HG03108 (cell line): ENCODE results near the gene RNU6-1.

Experiments used
- ATAC-seq: cut with Tn5 transposase; IDR thresholded peaks from one replicate; pipeline ENCODE4 v1.9.1; 2021; ENCODE audit warnings: moderate library complexity; ENCODE audit not compliant: unreplicated experiment

The RNU6-1 gene

DNA sequence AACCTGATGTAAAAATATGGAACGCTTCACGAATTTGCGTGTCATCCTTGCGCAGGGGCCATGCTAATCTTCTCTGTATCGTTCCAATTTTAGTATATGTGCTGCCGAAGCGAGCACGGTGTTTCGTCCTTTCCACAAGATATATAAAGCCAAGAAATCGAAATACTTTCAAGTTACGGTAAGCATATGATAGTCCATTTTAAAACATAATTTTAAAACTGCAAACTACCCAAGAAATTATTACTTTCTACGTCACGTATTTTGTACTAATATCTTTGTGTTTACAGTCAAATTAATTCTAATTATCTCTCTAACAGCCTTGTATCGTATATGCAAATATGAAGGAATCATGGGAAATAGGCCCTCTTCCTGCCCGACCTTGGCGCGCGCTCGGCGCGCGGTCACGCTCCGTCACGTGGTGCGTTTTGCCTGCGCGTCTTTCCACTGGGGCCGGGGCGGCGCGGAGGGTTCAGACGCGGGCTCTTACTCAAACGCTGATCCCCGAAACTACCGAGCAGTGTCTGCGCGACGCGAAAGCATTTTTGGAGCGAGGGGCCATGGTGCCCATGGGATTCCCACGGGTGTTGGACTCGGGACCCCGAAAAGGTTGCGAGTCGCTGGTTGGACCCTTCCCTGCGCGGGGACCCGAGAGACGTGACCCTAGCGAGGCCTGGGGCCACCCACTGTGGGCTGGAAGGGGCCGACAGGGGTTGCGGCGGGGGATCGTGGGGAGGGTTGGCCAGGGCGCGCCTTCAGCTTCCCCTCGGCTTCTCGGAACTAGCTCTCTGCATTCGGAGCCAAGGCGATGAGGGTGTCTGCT lies at the start of gene RNU6-1:
RNU6-1 (minus strand) TSS at position 117 of the 820 bp plus-strand sequence.
- peak; percentile 76 for ATAC-seq

DNA sequence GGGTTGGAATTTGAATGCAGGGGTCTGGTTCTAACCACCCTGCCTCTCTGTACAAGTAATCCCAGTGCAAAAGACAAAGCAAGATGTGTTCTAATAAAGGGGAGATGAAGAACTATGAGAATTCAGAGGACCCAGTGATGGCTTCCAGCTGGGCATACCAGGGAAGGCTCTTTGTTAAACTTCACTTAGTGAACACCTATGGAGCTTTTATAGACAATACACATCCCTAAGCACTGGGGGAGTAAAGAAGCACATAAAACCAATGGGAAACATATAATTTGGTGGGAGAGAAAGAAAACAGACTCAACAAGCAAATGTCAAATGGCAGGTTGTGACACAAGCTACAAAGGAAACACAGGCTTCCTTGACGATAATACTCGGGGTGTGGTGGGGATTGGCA lies 47.9 kb upstream of the RNU6-1 start:
- no peak for ATAC-seq

DNA sequence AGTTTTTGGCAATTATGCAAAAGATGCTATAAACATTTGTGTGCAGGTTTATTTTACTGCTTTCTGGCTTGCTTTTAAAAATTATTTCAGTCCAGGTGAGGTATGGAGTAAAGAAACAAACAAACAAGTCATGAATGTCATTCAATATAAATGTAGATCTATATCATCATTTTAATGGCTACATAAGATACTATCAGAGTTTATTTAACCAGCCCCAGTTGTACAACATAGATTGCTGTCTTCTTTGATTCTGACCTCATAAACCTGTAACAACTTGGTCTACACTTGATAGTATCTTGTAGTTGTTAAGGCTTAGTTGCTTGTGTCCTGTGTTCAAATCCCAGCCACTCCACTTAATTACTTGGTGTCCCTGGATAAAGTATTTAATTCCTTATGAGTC lies 46.0 kb upstream of the RNU6-1 start:
- ATAC-seq, result no peak

DNA sequence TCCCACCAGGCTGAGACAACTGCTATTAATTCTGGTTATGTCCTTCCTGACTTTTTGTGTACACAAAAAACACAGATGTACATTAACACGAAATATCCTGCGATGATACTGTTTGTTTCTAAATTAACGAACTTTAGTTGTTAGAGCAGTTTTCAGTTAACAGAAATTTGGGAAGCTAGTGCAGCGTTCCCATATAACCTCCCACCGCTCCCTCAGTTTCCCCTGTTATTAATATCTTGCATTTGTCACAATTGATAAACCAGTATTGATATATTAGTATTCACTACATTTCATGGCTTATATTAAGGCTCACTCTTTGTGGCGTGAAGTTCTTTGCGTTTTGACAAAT lies 45.3 kb upstream of the RNU6-1 start:
- no peak for ATAC-seq

DNA sequence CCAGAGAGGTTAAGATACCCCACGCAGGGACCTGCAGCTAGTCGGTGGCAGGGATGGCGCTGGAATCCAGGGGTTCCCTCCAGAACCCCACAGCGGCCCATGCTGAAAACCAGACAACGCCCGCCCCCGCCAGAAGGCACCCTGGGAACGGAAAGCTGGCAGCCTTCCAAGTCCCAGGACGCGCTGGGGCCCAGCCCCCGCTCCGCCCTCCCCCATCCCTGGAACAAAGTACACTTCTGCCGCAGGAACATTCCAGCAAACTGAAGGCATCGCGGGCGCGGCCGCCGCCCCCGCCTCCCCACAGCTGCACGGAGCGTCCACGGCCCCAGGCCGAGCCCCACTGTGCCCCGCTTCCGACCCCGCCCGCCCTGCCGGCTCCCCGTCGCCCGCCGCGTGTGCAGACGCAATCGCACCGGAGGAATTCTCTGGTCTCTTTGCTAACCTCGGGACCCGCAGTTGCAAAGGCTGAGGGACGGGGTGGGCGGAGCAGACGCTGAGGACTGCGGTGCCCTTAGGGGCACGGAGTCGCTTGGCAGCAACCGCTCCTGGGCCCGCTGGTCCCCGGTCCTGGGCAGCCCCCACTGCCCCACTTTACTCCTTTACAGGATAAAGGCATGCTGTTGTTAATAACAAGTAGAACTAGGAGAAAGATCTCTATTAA lies 44.8 kb upstream of the RNU6-1 start:
- ATAC-seq, result no peak

DNA sequence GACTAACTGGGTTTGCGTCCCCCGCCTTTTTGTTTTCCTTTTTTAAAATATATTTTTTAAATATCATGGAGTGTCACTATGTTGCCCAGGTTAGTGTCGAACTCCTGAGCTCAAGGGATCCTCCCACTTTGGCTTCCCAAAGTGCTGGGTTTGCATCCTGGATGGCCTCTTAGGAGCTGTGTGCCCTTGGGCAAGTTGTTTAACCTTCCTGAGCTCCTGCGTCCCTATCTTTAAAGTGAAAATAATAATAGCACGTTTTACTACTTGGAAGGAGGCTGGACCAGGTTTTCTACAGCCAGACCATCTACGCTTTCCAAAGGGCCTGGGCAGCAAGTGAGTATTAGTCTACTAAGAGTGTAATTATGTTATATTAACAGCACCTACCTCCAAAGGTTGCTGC lies 44.2 kb upstream of the RNU6-1 start:
- no peak for ATAC-seq

DNA sequence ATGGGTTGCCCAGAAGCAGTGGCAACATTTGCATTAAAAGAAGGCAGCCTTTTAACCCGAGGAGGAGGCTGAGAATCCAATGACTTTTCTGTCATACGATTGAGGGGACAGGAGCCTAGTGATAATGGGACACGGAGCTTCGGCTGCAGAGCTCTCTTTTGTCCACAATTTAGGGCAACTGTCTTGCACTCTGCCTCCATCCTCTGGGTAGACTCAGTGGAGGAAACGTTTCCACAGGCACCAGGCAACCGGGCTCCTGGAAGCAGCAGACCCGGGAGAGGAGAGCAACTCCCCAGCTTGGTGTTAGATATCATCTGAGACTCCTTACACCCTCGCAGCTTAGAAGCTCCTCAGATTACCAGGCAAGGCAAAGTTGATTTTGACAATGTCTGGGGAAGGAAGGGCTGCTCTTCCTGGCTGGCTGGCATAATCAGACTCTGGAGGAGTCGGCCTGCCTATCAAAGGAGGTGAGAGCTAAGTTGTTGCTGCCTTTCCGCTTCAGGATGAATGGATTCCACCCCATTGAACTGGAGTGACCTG lies 43.5 kb upstream of the RNU6-1 start:
- ATAC-seq, result no peak

DNA sequence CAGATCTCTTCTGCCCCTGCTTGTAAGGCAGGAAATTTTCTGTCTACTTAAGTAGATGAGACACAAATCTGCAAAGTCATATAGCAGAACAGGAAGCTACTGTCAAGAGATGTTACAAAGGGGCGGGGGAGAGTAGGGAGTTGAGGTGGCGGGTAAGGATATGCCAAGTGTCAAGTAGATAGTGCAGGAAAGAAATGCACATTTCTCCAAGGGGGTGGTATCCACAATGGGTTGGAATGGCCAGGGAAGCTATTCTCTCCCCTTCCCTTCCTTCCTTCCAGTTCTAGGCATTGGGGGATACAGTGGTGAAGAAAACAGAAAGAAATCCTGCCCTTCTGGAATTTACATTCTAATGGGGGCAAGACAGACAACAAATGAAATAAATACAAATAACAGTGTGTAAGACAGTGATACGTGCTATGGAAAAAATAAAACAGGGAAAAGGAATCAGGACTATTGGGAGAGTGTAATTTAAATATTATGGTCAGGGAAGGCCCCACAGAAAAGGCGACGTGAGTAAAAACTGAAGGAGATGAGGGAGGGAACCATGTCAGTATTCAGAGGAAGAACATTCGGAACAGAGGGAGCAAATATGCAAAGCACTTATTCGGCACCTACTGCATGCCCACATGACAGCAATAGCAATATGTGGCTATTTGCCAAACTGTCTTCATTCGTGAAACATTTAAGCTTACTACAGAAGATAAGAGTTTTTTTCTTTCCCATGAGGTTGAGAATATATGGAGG lies 42.8 kb upstream of the RNU6-1 start:
- ATAC-seq, result no peak

DNA sequence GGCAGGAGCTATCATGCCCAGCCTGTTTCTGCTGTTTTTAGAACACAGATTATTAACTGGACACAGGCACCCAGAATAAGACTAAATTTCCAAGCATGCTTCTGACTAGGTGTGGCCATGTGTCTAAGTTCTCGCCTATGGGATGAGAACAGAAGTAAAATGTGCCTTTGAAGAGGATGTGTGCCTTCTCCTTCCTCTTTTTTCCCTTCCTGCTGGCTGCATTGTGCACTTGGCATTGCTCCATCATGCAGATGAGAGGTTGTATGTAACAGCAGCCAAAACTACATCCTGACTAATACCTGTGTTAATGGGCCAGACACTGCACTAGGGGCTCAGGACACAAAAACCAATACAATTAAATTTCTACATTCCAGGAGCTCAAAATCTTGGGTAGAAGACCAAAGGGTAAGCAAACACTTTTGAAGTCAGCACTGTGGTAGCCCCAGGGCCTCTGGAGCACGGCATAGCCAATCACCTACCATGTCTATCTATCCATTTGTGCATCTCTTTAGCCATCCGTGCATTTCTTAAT lies 40.9 kb upstream of the RNU6-1 start:
- no peak for ATAC-seq

DNA sequence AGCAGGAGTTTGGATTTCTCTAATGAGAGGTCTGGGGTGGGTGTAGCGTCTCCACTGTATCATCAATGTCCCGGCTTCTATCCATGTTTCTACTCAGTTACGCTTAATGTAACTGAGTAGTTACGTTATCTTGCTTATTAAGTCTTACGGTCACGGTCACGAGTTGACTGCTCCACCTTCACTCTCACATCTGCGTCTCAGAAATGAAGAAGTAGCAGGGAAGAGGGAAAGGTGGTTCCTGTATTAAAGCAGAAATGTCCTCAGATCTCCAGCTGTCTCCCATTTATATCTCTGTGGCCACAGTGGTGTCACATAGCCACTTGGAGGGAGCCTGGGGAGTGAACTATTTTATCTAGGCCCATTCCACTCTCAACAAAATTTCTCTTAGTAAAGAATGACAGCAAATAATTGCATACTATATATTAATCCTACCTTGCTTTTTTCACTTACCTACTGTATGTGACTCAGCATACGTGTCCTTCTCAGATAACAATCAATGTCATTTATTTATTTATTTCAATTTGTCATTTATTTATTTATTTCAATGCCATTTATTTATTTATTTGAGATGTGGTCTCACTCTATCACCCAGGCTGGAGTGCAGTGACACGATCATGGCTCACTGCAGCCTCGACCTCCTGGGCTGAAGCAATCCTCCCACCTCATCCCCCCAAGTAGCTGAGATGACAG lies 39.7 kb upstream of the RNU6-1 start:
- no peak for ATAC-seq

DNA sequence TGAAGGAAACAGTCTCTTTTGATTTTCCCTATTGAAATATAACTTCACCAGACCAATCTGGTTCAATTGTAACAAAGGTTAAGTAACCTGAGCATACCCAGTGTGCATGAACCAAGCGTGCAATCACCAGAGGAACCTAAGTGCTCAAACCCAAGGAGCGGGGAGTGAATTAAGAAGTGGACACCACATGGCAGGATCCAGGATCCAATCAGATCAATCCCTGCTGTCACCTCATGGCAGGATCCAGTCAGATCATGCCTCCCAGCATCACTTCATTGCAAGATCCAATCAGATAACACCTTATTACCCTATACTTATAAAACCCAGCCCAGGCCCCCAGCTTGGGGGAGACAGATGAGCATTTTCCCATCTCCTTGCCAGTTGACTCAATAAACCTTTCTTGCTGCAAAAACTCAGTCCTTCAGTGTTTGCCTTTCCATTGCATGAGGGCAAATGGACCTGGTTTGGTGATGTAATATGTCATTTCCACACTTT lies 38.9 kb upstream of the RNU6-1 start:
- no peak for ATAC-seq

DNA sequence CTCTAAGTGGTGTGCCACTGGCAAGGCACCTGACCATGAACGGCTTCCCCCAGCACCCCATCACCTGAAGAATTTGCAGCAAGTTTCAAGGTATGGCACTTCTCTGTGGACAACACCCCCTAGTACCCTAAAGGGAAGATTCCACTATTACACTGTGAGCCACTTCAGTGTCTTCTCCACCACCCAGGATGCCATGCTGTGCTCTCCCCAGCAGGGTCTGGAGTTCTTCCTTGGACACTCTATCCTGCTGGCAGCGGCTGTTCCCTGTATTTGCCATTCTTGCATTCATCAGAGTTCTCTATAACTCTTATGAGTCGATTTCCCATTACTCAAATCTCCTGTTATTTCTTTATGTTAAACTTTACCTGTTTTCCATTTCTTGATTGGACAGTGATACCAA lies 33.9 kb upstream of the RNU6-1 start:
- no peak for ATAC-seq

DNA sequence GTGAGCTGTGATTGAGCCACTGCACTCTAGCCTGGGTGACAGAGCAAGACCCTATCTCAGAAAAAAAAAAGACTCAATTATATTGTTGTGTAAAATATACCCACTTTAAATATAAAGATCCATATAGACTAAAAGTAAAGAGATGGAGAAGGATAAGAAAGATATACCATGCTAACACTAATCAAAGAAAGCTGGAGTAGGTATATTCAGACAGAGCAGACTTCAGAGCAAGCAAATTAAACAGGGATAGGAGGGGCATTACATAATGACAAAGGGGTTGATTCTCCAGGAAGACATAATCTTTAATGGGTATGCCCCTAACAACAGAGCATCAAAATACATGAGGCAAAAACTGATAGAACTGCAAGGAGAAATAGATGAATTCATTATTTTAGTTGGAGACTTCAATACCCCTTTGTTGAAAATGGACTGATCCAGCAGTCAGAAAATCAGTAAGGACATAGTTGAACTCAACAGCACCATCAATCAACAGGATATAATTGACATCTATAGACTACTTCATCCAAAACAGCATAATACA lies 31.1 kb upstream of the RNU6-1 start:
- no peak for ATAC-seq

DNA sequence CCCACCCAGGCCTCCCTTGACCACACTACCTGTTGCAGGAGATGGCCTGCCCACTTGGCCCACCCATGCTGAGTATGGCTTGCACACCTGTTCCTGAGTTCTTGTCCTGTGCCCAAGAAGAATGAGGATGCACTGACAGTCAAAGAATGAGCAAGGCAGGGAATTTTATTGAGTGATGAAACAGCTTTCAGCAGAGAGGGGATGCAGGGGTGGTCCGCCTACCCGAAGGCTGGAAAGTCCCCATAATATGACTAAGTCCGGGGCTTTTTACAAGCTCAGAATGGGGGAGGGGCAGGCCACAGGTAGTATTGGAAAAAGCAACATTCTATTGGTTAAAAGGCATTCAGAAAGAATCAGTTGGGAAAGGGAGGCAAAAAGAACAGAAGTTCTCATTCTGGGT lies 29.9 kb upstream of the RNU6-1 start:
- no peak for ATAC-seq

DNA sequence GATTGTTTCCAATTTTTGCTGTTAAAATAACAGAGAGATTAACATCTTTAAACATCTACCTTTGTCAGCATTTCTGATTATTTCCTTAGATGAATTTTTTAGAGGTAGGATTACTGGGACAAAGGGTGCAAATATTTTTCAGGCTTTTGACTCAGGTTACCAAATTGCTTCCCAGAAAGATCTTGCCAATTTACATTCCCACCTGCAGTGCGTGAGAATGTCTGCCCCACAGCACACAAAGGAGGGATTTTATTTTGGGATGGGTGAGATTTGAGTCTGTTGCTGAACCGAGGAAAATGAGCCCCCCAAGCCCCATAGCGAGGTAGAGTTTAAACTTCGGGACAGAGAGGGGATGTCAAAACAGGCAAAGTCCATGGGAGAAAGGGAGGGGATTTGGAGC lies 25.9 kb upstream of the RNU6-1 start:
- no peak for ATAC-seq

DNA sequence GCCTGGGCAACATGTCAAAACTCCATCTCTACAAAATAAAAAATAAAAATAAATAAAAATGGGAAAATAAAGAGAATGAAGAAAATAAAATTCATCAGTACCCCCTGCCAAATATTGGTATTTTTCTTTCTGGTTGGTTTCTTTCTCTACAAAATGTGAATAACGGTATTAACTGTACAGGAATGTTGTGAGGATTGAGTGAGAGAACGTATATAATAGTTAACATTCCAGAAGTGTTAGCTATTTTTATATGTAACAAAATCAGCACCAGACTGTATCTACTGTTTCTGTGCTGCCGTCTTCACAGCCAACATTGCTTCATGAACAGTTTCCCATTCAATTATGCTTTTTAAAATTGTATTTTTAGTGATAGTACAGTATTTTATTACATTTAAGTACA lies 25.5 kb upstream of the RNU6-1 start:
- no peak for ATAC-seq

DNA sequence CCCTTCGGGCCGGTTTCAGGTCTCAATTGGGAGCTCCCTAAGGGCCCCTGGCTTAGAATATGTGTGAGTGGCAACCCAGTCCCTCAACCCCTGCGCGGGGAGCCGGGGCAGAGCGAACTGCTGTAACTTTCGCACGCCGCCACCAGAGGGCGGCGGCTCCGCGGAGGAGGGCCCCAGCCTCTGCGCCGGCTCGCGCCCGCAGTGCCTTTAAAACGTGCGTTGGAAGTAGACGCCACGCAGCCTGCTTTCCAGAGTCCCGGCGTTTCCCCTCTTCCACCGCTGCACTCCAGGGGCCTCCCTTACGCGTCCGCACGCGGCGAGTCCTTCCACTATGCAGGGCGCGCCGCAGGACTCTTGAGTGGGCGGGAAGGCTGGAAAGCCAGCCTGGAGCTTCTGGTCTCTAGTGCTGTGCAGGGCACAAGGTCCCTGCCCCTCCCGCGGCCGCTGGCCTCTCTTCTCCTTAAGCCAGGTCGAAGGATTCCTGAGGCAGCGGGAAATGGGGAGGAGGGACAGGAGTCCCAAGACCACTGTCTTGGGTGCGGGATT lies 23.7 kb upstream of the RNU6-1 start:
- ATAC-seq, result peak; percentile 67

DNA sequence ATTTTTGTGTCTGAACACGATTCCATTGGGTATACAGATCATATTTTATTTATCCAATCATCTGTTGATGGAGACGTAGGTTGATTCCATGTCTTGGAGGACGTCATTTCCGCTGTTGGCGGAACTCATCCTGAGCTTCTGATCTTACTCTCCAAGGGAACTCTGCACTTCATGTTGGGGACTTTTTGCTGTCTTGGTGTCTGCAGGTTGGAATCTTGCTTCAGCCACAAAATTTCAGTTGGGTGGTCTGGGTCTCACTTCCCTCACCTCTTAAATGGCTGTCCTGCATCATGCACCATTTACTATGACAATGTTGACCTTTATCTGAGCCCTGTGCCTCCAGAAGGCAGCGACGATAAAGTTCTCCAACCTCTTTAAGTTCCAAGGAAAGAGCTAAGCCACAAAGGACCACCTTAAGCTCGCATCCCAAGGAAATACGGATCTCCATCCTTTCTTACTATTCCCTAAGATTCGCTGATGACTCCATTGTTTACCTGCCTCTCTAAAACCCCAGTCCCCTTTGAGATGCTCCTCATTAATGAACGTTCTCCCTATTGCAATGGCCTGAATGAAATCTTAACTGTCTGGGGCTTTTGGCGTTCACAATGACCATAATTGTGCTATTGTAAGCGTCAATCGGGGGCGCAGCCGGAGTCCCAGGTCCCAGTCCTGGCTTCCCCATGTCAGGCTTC lies 23.1 kb upstream of the RNU6-1 start:
- ATAC-seq, result no peak

DNA sequence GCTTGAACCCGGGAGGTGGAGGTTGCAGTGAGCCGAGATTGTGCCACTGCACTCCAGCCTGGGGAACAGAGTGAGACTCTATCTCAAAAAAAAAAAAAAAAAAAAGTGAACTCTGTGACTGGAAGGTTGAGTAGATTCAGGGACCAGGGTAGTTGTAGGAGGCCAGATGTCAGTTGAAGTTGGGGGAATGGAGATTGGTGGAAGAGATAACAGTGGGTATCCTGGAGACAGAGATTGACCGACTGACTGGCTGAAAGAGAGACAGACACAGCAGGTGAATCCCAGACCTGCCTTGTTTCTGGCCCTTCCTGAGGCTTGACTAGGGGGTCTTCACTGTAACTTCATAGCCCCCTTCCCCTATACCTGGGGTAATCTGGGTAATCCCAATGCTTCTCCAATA lies 22.1 kb upstream of the RNU6-1 start:
- ATAC-seq, result no peak
